ENCODE data around the gene C1orf226.

The C1orf226 gene

DNA sequence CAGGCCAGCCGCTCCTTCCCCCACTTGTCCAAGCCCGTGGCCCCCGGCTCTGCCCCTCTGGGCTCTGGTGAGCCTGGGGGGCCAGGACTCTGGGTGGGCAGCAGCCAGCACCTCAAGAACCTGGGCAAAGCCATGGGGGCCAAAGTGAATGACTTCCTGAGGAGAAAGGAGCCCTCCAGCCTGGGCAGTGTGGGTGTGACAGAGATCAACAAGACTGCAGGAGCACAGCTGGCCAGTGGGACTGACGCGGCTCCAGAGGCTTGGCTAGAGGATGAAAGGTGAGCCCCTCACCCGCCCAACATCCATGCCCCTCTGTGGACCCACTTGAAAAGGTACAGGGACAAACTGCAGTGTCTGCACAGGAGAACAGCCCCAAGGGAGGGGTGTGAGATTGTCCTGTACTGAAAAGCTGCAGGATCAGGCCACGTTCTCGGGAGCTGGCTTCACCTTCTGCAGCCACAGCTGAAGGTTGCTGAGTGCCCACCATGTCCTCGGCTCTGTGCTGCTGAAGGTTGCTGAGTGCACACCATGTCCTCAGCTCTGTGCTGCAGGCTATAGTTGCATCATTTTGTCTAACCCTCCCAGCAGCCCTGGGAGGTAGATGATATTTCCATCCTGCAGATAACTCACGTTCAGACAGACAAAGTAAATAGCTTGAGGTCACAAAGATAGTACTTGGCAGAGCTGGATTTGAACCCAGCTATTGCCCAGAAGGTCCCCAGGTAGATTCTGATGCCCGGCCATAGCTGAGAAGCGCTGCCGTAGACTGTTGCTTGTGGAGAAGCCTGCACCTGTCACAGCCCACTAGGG lies 618 bp downstream of the C1orf226 start:
- H3K9ac ChIP-seq = no peak overlapping the region
- TF ChIP-seq Cebpa-rat (IDR thresholded peaks at IDR 0.05) = no peak
- no peaks in the 10 kb centered on the region for H3K27me3 ChIP-seq
- no peak overlapping the region for H3K27ac ChIP-seq
- peaks cover 6 to 20% (median 11%) of the 10 kb centered on the region in 10 experiments; a peak in 15 of 20 replicates for H3K4me1 ChIP-seq
- no peaks in the 10 kb centered on the region for H4K20me1 ChIP-seq
- no peaks in the 10 kb centered on the region for H3K9me3 ChIP-seq (replicated peaks in 1 of 11)
- no peak overlapping the region for H3K4me2 ChIP-seq
- no peaks in the 10 kb centered on the region for H3K36me3 ChIP-seq
- no peak overlapping the region for H3K4me3 ChIP-seq

DNA sequence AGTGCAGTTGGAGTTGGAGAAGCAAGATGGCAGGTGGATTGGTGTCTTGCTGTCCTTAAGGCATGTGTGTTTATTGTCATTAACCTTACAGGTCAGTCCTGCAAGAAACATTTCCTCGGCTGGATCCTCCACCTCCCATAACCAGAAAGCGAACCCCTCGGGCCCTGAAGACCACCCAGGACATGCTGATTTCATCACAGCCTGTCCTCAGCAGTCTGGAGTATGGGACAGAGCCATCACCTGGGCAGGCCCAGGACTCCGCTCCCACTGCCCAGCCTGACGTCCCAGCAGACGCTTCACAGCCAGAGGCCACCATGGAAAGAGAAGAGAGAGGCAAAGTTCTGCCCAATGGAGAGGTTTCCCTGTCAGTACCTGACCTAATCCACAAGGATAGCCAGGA lies 1.6 kb downstream of the C1orf226 start:
- Histone ChIP-seq H3K4me2 (no peak overlapping the region), H3K9me3 (replicated peaks in 1 of 11) (no peaks in the 10 kb centered on the region), H3K27ac (no peak overlapping the region), H3K27me3 (no peaks in the 10 kb centered on the region), H4K20me1 (no peaks in the 10 kb centered on the region), H3K9ac (no peak overlapping the region), H3K36me3 (no peaks in the 10 kb centered on the region), H3K4me3 (no peak overlapping the region), H3K4me1 (peaks cover 8 to 29% (median 21%) of the 10 kb centered on the region in 10 experiments; a peak in 17 of 20 replicates)
- no peak for TF ChIP-seq Cebpa-rat (IDR thresholded peaks at IDR 0.05)

DNA sequence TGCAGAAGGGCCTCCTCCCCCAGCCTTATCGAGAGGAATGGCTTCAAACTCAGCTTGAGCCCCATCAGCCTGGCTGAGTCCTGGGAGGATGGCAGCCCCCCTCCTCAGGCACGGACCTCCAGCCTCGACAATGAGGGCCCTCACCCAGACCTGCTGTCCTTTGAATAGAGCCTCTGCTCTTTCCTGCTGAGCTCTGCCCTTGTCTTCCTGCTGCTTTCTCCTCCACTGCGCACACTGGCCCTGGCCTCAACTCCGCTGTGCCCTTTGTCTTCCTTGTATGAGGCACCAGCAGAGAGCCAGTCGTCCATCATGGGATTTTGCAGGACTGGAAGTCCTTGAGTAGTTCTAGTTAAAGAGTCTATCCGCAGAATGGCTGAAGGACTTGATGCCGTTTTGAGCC lies 2.0 kb downstream of the C1orf226 start:
- no peak overlapping the region for H3K4me3 ChIP-seq
- no peak overlapping the region for H3K9ac ChIP-seq
- no peaks in the 10 kb centered on the region for H3K9me3 ChIP-seq (replicated peaks in 1 of 11)
- peaks cover 9 to 33% (median 25%) of the 10 kb centered on the region in 10 experiments; a peak in 18 of 20 replicates for H3K4me1 ChIP-seq
- no peaks in the 10 kb centered on the region for H3K36me3 ChIP-seq
- H3K4me2 ChIP-seq = no peak overlapping the region
- TF ChIP-seq Cebpa-rat (IDR thresholded peaks at IDR 0.05) = no peak
- H3K27me3 ChIP-seq = no peaks in the 10 kb centered on the region
- H3K27ac ChIP-seq = no peak overlapping the region
- no peaks in the 10 kb centered on the region for H4K20me1 ChIP-seq

- no peaks in the 10 kb centered on the region for H3K9me3 ChIP-seq (replicated peaks in 1 of 11)
- peaks cover 15 to 39% (median 31%) of the 10 kb centered on the region in 10 experiments for H3K4me1 ChIP-seq
- TF ChIP-seq Cebpa-rat (IDR thresholded peaks at IDR 0.05) = no peak
- no peak overlapping the region for H3K4me2 ChIP-seq
- no peaks in the 10 kb centered on the region for H3K27me3 ChIP-seq
- H4K20me1 ChIP-seq = no peaks in the 10 kb centered on the region
- no peak overlapping the region for H3K4me3 ChIP-seq
- H3K27ac ChIP-seq = no peak overlapping the region
- H3K9ac ChIP-seq = no peak overlapping the region
- no peaks in the 10 kb centered on the region for H3K36me3 ChIP-seq
These were observed 2.6 kb downstream of the C1orf226 start for GRCh38 chr1:162384116-162384515.

DNA sequence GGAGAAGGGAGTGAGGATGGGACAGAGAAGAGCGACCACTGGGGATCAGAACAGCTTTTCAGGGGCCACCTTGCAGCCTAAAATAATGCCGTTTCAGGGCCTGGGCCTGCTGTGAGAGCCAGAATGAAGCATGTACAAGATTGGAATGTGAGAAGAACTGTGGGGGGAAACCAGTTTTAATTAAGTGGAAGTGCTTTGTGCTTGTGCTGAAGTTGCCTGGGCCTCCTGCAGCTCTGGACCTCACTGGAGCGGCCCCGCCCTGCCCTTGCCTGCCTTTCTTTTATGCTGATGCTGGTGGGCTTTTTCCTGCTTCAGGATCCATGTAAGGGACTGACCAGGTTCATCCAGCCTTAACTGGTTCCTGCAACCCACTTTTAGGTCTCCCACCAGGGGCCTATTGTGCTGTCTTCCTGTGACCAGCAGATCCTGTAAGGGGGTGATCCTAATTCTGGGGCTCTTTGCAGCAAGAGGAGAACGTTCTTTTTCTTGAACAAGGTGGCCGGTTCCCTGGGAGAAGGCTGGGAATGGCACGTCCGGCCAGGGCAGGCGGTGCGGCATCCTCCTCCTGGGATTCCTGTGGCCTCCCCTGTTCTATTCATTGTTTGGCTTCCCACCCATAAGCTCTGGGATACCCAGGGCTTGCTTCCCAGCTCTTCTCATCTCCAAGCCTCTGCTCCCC lies 3.2 kb downstream of the C1orf226 start:
- Histone ChIP-seq H3K4me3 (no peak overlapping the region), H3K4me2 (peak overlapping the region in 1 of 11 experiments; percentile 87; a peak in 2 of 22 replicates), H3K27ac (no peak overlapping the region), H3K4me1 (peaks cover 21 to 46% (median 37%) of the 10 kb centered on the region in 10 experiments), H3K36me3 (no peaks in the 10 kb centered on the region), H3K9ac (no peak overlapping the region), H3K9me3 (replicated peaks in 1 of 11) (no peaks in the 10 kb centered on the region), H4K20me1 (no peaks in the 10 kb centered on the region), H3K27me3 (no peaks in the 10 kb centered on the region)
- TF ChIP-seq Cebpa-rat (IDR thresholded peaks at IDR 0.05) = no peak

DNA sequence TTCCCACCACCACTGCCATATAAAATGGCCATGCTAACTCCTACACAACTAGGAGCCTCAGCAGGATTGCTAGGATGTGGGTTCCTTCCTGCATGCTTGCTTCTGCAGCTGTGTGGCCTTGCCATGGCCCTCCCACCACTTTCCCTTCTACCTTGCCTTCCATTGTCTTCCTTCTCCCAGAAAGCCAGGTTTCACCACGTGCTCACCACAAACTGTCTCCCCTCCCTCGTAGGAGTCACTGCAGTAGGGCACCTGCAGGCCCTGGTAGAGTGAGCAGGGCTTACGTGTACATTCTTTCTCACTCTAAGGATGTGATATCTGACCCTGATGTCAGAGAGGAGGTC lies 3.7 kb downstream of the C1orf226 start:
- no peaks in the 10 kb centered on the region for H4K20me1 ChIP-seq
- no peak for TF ChIP-seq Cebpa-rat (IDR thresholded peaks at IDR 0.05)
- no peaks in the 10 kb centered on the region for H3K36me3 ChIP-seq
- no peak overlapping the region for H3K27ac ChIP-seq
- H3K27me3 ChIP-seq = no peaks in the 10 kb centered on the region
- H3K4me3 ChIP-seq = no peak overlapping the region
- no peaks in the 10 kb centered on the region for H3K9me3 ChIP-seq (replicated peaks in 1 of 11)
- peak overlapping the region in 2 of 11 experiments; percentile 81 to 87; a peak in 3 of 22 replicates for H3K4me2 ChIP-seq
- H3K9ac ChIP-seq = no peak overlapping the region
- H3K4me1 ChIP-seq = peaks cover 26 to 51% (median 42%) of the 10 kb centered on the region in 10 experiments

- Histone ChIP-seq H3K4me1 (peaks cover 27 to 54% (median 46%) of the 10 kb centered on the region in 10 experiments), H3K27ac (no peak overlapping the region), H3K27me3 (no peaks in the 10 kb centered on the region), H4K20me1 (no peaks in the 10 kb centered on the region), H3K4me3 (no peak overlapping the region), H3K4me2 (peak overlapping the region in 6 of 11 experiments; percentile 75 to 92 (median 82); a peak in 8 of 22 replicates), H3K9me3 (replicated peaks in 1 of 11) (no peaks in the 10 kb centered on the region), H3K36me3 (no peaks in the 10 kb centered on the region), H3K9ac (no peak overlapping the region)
- TF ChIP-seq Cebpa-rat (IDR thresholded peaks at IDR 0.05) = no peak
These were observed 4.2 kb downstream of the C1orf226 start for GRCh38 chr1:162385702-162386101.

DNA sequence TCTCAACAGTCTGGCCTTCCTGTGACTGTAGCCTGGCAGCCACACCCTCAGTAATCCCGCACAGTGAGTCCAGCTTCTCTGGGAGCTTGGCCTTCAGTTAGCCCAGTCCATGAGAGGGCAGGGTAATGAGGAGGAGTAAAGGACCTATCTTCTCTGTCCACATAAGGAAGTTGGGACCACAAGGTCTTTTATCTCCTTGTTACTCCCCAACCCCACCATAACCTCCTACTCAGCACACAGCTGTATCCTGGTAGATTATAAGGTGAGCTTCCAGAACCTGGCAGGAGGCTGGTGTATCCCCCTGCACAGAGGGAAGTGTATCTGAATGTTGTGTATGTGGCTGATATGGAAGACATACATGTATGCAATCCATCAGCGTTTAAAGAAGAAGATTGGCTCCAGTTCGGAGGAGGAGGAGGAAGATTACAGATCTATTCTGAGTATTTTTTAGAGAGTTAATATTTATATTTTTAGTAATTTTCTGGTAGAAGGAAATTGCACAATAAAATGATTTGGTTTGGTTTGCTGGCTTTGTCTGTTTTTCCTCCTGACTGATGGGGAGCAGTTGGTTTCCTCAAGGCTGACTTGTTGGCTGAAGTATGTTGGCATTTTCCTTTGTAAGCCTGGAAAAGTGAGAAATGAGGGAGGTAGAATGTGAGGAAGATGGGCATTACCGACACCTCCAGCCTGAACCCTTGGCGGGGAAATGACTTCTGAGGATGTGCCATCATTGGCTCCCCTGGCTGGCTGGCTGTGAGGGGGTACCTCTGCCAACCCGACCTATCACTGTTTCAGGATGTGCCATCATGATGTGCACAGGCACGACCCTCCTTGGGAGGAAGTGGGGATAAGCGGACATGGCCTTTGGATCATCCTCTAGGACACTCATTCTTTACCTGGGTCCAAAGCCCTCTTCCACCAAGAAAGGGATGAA lies 5.0 kb downstream of the C1orf226 start:
- H3K9me3 ChIP-seq (replicated peaks in 1 of 11) = no peaks in the 10 kb centered on the region
- peaks cover 27 to 58% (median 49%) of the 10 kb centered on the region in 10 experiments for H3K4me1 ChIP-seq
- no peaks in the 10 kb centered on the region for H3K27me3 ChIP-seq
- H4K20me1 ChIP-seq = no peaks in the 10 kb centered on the region
- H3K9ac ChIP-seq = no peak overlapping the region
- no peak for TF ChIP-seq Cebpa-rat (IDR thresholded peaks at IDR 0.05)
- H3K4me2 ChIP-seq = peak overlapping the region in 10 of 11 experiments; percentile 25 to 92 (median 81); a peak in 19 of 22 replicates
- peak overlapping the region in 3 of 11 experiments; percentile 20 to 85 (median 79); a peak in 6 of 22 replicates for H3K27ac ChIP-seq
- H3K36me3 ChIP-seq = no peaks in the 10 kb centered on the region
- H3K4me3 ChIP-seq = no peak overlapping the region
